CD14-positive monocyte (primary cell): ENCODE results near the gene SH3RF3. TPM values are rescaled to one million over a fixed set of nuclear protein-coding genes. Genes with fewer than 3 reads are reported as not detected.

Source experiments
- DNase-seq, 3 donors: peaks; one replicate each; pipeline ENCODE4 v3.0.0-alpha.2; 2011 to 2022
- H2AFZ ChIP-seq: 2 replicates; pipeline ENCODE4 v1.6.0; 2012; ENCODE audit warnings: mild to moderate bottlenecking, low read depth, low read length, inconsistent platforms; ENCODE audit not compliant: insufficient read depth, poor library complexity, severe bottlenecking
- H3K27ac ChIP-seq, 2 donors: 1 replicate in 1 of 2; 2 replicates in 1 of 2; pipeline ENCODE4 v1.5.1; 2012 to 2013; ENCODE audit warnings: low read length in 2 of 2, control low read depth in 1 of 2, inconsistent platforms in 1 of 2, low read depth in 1 of 2, mild to moderate bottlenecking in 1 of 2
- H3K27me3 ChIP-seq, 2 donors: one replicate each; pipeline versions ENCODE4 v1.6.0 to v1.6.1; 2011 to 2013; ENCODE audit warnings: low read length in 2 of 2; ENCODE audit not compliant: control insufficient read depth in 2 of 2, insufficient read depth in 2 of 2
- H3K36me3 ChIP-seq, 2 donors: replicated peaks in 1 of 2; 1 replicate in 1 of 2; 2 replicates in 1 of 2; pipeline versions ENCODE4 v1.5.1 to v1.6.1; 2012 to 2013; ENCODE audit warnings: low read length in 2 of 2, control low read depth in 1 of 2, inconsistent platforms in 1 of 2, mild to moderate bottlenecking in 1 of 2; ENCODE audit not compliant: insufficient read depth in 2 of 2, control insufficient read depth in 1 of 2
- H3K4me1 ChIP-seq, 2 donors: 1 replicate in 1 of 2; 2 replicates in 1 of 2; pipeline versions ENCODE4 v1.5.1 to v1.6.1; 2012 to 2013; ENCODE audit warnings: low read length in 2 of 2, control low read depth in 1 of 2, inconsistent platforms in 1 of 2, mild to moderate bottlenecking in 1 of 2, moderate library complexity in 1 of 2; ENCODE audit not compliant: insufficient read depth in 2 of 2, control insufficient read depth in 1 of 2
- H3K4me2 ChIP-seq: replicated peaks from 2 replicates; pipeline ENCODE3; 2012; ENCODE audit warnings: low read length, moderate library complexity, mild to moderate bottlenecking; ENCODE audit not compliant: poor library complexity, severe bottlenecking; ENCODE audit errors: extremely low read depth
- H3K4me3 ChIP-seq, 3 experiments: fragments of 200-600 bp in 1 of 3; sonication (generic) in 1 of 3; replicated peaks in 1 of 3; 1 replicate in 2 of 3; 2 replicates in 1 of 3; pipeline ENCODE4 v1.5.1; 2011 to 2013; ENCODE audit warnings: low read length in 3 of 3, mild to moderate bottlenecking in 3 of 3, control low read depth in 2 of 3, low read depth in 2 of 3, inconsistent platforms in 1 of 3, moderate library complexity in 1 of 3
- H3K79me2 ChIP-seq: 2 replicates; pipeline ENCODE4 v1.6.0; 2012; ENCODE audit warnings: mild to moderate bottlenecking, control low read depth, inconsistent platforms, low read length, moderate library complexity; ENCODE audit not compliant: insufficient read depth
- H3K9ac ChIP-seq: 2 replicates; pipeline ENCODE4 v1.6.0; 2017; ENCODE audit warnings: low read length, mild to moderate bottlenecking; ENCODE audit not compliant: insufficient read depth, poor library complexity, severe bottlenecking
- H3K9me3 ChIP-seq, 2 donors: replicated peaks in 1 of 2; 1 replicate in 1 of 2; 2 replicates in 1 of 2; pipeline versions ENCODE4 v1.5.1 to v1.6.1; 2012 to 2013; ENCODE audit warnings: low read length in 2 of 2, control low read depth in 1 of 2; ENCODE audit not compliant: control insufficient read depth in 1 of 2, insufficient read depth in 1 of 2
- H4K20me1 ChIP-seq: 2 replicates; pipeline ENCODE4 v1.6.0; 2012; ENCODE audit warnings: mild to moderate bottlenecking, low read length, control low read depth, moderate library complexity; ENCODE audit not compliant: insufficient read depth
- H3K27ac Mint-ChIP-seq, 7 donors: one replicate each; pipeline ENCODE4 v1.8.0; 2020; ENCODE audit warnings: mild to moderate bottlenecking in 7 of 7, mixed read lengths in 7 of 7, moderate library complexity in 6 of 7, inconsistent platforms in 2 of 7
- H3K27me3 Mint-ChIP-seq, 3 donors: one replicate each; pipeline ENCODE4 v1.8.0; 2021 to 2022; ENCODE audit warnings: low read depth in 3 of 3, mild to moderate bottlenecking in 3 of 3, mixed read lengths in 3 of 3, moderate library complexity in 3 of 3, inconsistent platforms in 1 of 3
- H3K36me3 Mint-ChIP-seq, 2 donors: one replicate each; pipeline ENCODE4 v1.8.0; 2020; ENCODE audit warnings: mixed read lengths in 2 of 2, inconsistent platforms in 1 of 2, mild to moderate bottlenecking in 1 of 2
- H3K4me1 Mint-ChIP-seq: one replicate; pipeline ENCODE4 v1.8.0; 2020; ENCODE audit warnings: mild to moderate bottlenecking, mixed read lengths
- H3K4me3 Mint-ChIP-seq, 2 donors: one replicate each; pipeline ENCODE4 v1.8.0; 2020; ENCODE audit warnings: mild to moderate bottlenecking in 2 of 2, mixed read lengths in 2 of 2, moderate library complexity in 1 of 2
- H3K9me3 Mint-ChIP-seq, 7 donors: one replicate each; pipeline ENCODE4 v1.8.0; 2020 to 2022; ENCODE audit warnings: mixed read lengths in 7 of 7, mild to moderate bottlenecking in 6 of 7, moderate library complexity in 6 of 7, inconsistent platforms in 2 of 7
- CTCF ChIP-seq: fragments of 200-600 bp; IDR thresholded peaks from one replicate; pipeline ENCODE4 v1.8.0; 2022; ENCODE audit warnings: antibody characterized with exemption, mild to moderate bottlenecking
- WGBS: methylation state at CpG from one replicate; pipeline ENCODE4 v1.1.5; 2013; ENCODE audit warnings: missing lambda C conversion rate; ENCODE audit not compliant: insufficient coverage; 5-methylcytosine and 5-hydroxymethylcytosine counted together
- intact Hi-C, 2 donors: fragments of 100-400 bp; cut with micrococcal nuclease; formaldehyde crosslinking; loops; one replicate each; pipeline versions ENCODE4 v1.15.0 to v1.15.1; 2023
- polyA plus RNA-seq, 3 donors: library from polyadenylated mRNA; depleted of rRNA in 1 of 3; unstranded in 2 of 3; stranded (reverse) in 1 of 3; fragments of 300-500 nt in 2 of 3; fragments of >200 nt in 1 of 3; fragmentation: Illumina TruSeq in 2 of 3; gene quantifications; 1 replicate in 2 of 3; 2 replicates in 1 of 3; pipeline ENCODE4 v1.2.3, GENCODE V29; 2012 to 2021

The SH3RF3 gene
- polyA plus RNA-seq, 3 donors = 0.25 to 0.75 (median 0.34) TPM

DNA sequence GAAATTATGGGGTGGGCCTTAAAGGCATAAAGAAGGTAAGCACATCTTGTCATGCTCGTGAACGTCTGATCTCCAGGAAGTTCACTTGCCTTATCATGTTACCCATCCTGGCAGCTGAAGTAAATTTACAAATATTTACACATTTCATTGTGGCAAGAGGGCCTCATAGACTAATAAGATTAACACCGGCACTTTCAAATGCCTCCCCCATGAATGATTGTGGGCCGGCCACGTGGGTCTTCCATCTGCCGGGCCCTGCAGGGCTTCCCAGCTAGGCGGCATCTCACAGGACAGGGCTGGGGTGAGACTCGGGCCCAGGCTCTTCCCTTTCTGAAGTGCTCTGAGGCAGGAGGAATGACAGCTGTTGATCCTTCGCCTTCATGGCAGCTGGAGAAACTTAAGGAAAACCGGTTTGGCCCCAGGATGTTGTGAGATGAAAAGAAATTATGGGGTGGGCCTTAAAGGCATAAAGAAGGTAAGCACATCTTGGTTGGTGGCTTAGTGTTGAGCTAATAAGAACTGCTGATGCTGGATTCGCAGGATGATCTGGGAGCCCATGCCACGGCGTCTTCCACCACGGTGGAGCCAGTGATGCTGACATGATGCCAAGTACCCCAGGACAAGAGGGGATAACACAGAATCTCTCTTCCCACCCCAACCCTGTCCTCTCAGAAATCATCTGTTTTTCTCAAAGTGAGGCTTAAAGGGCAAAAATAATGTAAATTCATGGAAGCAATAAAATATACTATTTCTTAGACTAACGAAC is 308.5 kb downstream of the SH3RF3 start:
- H3K27me3 ChIP-seq = no peaks in the 10 kb centered on the region
- Mint-ChIP-seq H3K9me3 (peaks cover 8 to 18% (median 13%) of the 10 kb centered on the region in 7 donors), H3K27me3 (peaks cover 2% of the 10 kb centered on the region in 3 donors), H3K4me3 (no peak overlapping the region), H3K36me3 (no peaks in the 10 kb centered on the region), H3K4me1 (peaks cover 9% of the 10 kb centered on the region), H3K27ac (no peak overlapping the region)
- H4K20me1 ChIP-seq = no peaks in the 10 kb centered on the region
- H3K79me2 ChIP-seq = no peaks in the 10 kb centered on the region
- WGBS = 94% methylated on average over 10 of the region's 15 CpGs
- intact Hi-C loops = no loop called here
- peaks cover under 1 to 6% of the 10 kb centered on the region in 2 donors for H3K9me3 ChIP-seq
- no peak overlapping the region for H3K27ac ChIP-seq
- TF ChIP-seq CTCF = no peak
- H3K4me1 ChIP-seq = no peaks in the 10 kb centered on the region
- no peak overlapping the region for H3K4me3 ChIP-seq
- no peaks in the 10 kb centered on the region for H3K36me3 ChIP-seq
- no peak for DNase-seq
- H3K9ac ChIP-seq = no peak overlapping the region
- no peak overlapping the region for H2AFZ ChIP-seq
- no peak overlapping the region for H3K4me2 ChIP-seq

GRCh38 chr2:109438146-109438545 is 309.1 kb downstream of the SH3RF3 start:
- Histone ChIP-seq H3K27ac (no peak overlapping the region), H3K79me2 (no peaks in the 10 kb centered on the region), H2AFZ (no peak overlapping the region), H3K36me3 (no peaks in the 10 kb centered on the region), H4K20me1 (no peaks in the 10 kb centered on the region), H3K27me3 (no peaks in the 10 kb centered on the region), H3K4me3 (no peak overlapping the region), H3K9ac (no peak overlapping the region), H3K4me1 (no peaks in the 10 kb centered on the region), H3K9me3 (peaks cover 7 to 8% of the 10 kb centered on the region in 2 donors), H3K4me2 (no peak overlapping the region)
- H3K27ac Mint-ChIP-seq = no peak overlapping the region
- TF ChIP-seq CTCF = no peak
- H3K4me3 Mint-ChIP-seq = no peak overlapping the region
- peaks cover 11 to 23% (median 18%) of the 10 kb centered on the region in 7 donors for H3K9me3 Mint-ChIP-seq
- DNase-seq = no peak
- WGBS = 100% methylated on average over 1 of the region's 1 CpG
- peaks cover 9% of the 10 kb centered on the region for H3K4me1 Mint-ChIP-seq
- intact Hi-C loops = no loop called here
- H3K36me3 Mint-ChIP-seq = peaks cover 0 to 2% of the 10 kb centered on the region in 2 donors
- H3K27me3 Mint-ChIP-seq = peaks cover 2% of the 10 kb centered on the region in 3 donors
